ENCODE data around the gene ABCC8. TPM values are rescaled to one million over a fixed set of nuclear protein-coding genes. Genes with fewer than 3 reads are reported as not detected.

Gene ABCC8
- polyA plus RNA-seq, 1 experiment, result not detected

GRCh38 chr11:17385926-17386325, 90.7 kb downstream of the ABCC8 start:
- CTCF ChIA-PET, result interaction anchor here (1.0 to 4.3 kb wide), 4 partner anchors 11 to 142 kb away, joined by 3 to 48 read pairs (median 6); no protein-coding TSS in a partner anchor
- Histone ChIP-seq H3K27ac (ENCODE audit: low read depth, low read length) (no peak overlapping the region), H3K27me3 (ENCODE audit: control insufficient read depth, insufficient read depth, low read length) (peaks cover 18% of the 10 kb centered on the region), H3K9me3 (ENCODE audit: control insufficient read depth, insufficient read depth, low read length) (peaks cover 4% of the 10 kb centered on the region; the same call in 1 of the 2 replicates), H3K4me3 (ENCODE audit: low read depth, low read length) (no peak overlapping the region)
- DNase-seq (ENCODE audit: low read depth, low spot score), result no peak
- POLR2A ChIA-PET, result no interaction called here
- TF ChIP-seq CTCF (IDR thresholded peaks at IDR 0.05; ENCODE audit: low read depth, low read length), result no peak

DNA sequence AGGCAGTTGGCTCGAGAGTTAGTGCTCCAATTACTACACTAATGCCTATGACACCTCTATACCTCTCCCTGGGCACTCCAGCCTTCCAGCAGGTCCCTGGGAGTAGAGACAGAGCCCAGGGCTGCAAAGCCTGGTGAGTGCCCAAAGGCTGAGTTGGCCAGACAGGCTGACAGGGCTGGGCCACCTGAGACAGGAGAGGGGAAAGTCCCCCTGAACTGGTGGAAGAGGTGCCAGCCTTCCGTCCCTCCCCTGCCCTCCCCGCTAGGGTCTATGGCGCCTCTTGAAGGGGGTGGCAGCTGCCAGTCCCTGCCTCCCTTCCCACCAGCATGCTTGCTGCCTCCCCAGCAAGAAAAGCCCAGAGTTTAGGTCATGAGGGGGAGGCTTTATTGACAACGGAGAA, 91.2 kb downstream of the ABCC8 start:
- Histone ChIP-seq H3K27me3 (ENCODE audit: control insufficient read depth, insufficient read depth, low read length) (peaks cover 14% of the 10 kb centered on the region), H3K4me3 (ENCODE audit: low read depth, low read length) (no peak overlapping the region), H3K9me3 (ENCODE audit: control insufficient read depth, insufficient read depth, low read length) (peaks cover 4% of the 10 kb centered on the region; the same call in 1 of the 2 replicates), H3K27ac (ENCODE audit: low read depth, low read length) (no peak overlapping the region)
- TF ChIP-seq CTCF (IDR thresholded peaks at IDR 0.05; ENCODE audit: low read depth, low read length), result no peak
- no peak for DNase-seq (ENCODE audit: low read depth, low spot score)
- CTCF ChIA-PET, result interaction anchor here (1.0 to 4.4 kb wide), 9 partner anchors 20 to 345 kb away, joined by 3 to 48 read pairs (median 11); partner anchors contain the start of gene NCR3LG1
- POLR2A ChIA-PET, result no interaction called here

- Histone ChIP-seq H3K4me3 (ENCODE audit: low read depth, low read length) (no peak overlapping the region), H3K27ac (ENCODE audit: low read depth, low read length) (no peak overlapping the region), H3K27me3 (ENCODE audit: control insufficient read depth, insufficient read depth, low read length) (peaks cover 6% of the 10 kb centered on the region), H3K9me3 (ENCODE audit: control insufficient read depth, insufficient read depth, low read length) (peaks cover 4% of the 10 kb centered on the region; the same call in 1 of the 2 replicates)
- peak; percentile 65 for DNase-seq (ENCODE audit: low read depth, low spot score)
- ChIA-PET POLR2A (interaction anchor here (0.6 kb wide), 1 partner anchor 1149 kb away, joined by 3 read pairs; no protein-coding TSS in a partner anchor), CTCF (interaction anchor here (0.6 to 4.4 kb wide), 35 partner anchors 8 to 589 kb away, joined by 3 to 48 read pairs (median 4); partner anchors contain the start of gene NCR3LG1)
- TF ChIP-seq CTCF (IDR thresholded peaks at IDR 0.05; ENCODE audit: low read depth, low read length), result peak; percentile 92
Measured at GRCh38 chr11:17384002-17384511, 92.6 kb downstream of the ABCC8 start.

GRCh38 chr11:17383461-17383860, 93.2 kb downstream of the ABCC8 start:
- no peak overlapping the region for H3K4me3 ChIP-seq (ENCODE audit: low read depth, low read length)
- ChIA-PET CTCF (interaction anchor here (0.7 to 4.4 kb wide), 33 partner anchors 8 to 589 kb away, joined by 3 to 48 read pairs (median 4); partner anchors contain the start of gene NCR3LG1), POLR2A (interaction anchor here (0.6 kb wide), 1 partner anchor 1149 kb away, joined by 3 read pairs; no protein-coding TSS in a partner anchor)
- no peak overlapping the region for H3K27ac ChIP-seq (ENCODE audit: low read depth, low read length)
- H3K9me3 ChIP-seq (ENCODE audit: control insufficient read depth, insufficient read depth, low read length), result peaks cover 4% of the 10 kb centered on the region; the same call in 1 of the 2 replicates
- no peak for TF ChIP-seq CTCF (IDR thresholded peaks at IDR 0.05; ENCODE audit: low read depth, low read length)
- peaks cover 6% of the 10 kb centered on the region for H3K27me3 ChIP-seq (ENCODE audit: control insufficient read depth, insufficient read depth, low read length)
- no peak for DNase-seq (ENCODE audit: low read depth, low spot score)

Data from AG04450 (cell line).